ENCODE data around the gene HYAL2. TPM values are rescaled to one million over a fixed set of nuclear protein-coding genes. Genes with fewer than 3 reads are reported as not detected.

HYAL2 gene
- total and polyA plus RNA-seq, 2 experiments from 2014 or later: 35.8 to 48.0 TPM

GRCh38 chr3:50355829-50356552, 33.4 kb upstream of the HYAL2 start:
- H3K9me3 ChIP-seq (ENCODE audit: low read depth): no peaks in the 10 kb centered on the region
- peaks cover 7% of the 10 kb centered on the region; the same call in 1 of the 2 replicates for H3K36me3 ChIP-seq (ENCODE audit: low read depth)
- 68 to 74% methylated on average over 5 of the region's 5 CpGs for WGBS, 2 experiments (ENCODE audit: low coverage in 1 of 2, low lambda C conversion rate in 2 of 2, missing lambda C conversion rate in 2 of 2)
- H3K79me2 ChIP-seq (ENCODE audit: insufficient read depth): peaks cover 82% of the 10 kb centered on the region
- peaks cover 35% of the 10 kb centered on the region for H3K4me1 ChIP-seq (ENCODE audit: insufficient read depth)
- in situ Hi-C loops (cut with MboI): no loop called here
- no peak overlapping the region for H3K27ac ChIP-seq
- H3F3A ChIP-seq (ENCODE audit: insufficient read depth): peaks cover 14% of the 10 kb centered on the region; the same call in 1 of the 2 replicates
- DNase-seq: peak; percentile 13
- H4K20me1 ChIP-seq (ENCODE audit: insufficient read depth): peaks cover 10% of the 10 kb centered on the region; the same call in 1 of the 2 replicates
- no peaks in the 10 kb centered on the region for H3K27me3 ChIP-seq (replicated peaks; ENCODE audit: insufficient read depth)
- H3K4me2 ChIP-seq (ENCODE audit: unreplicated experiment): peak overlapping the region; percentile 98
- H3K9me2 ChIP-seq (ENCODE audit: insufficient read depth): no peaks in the 10 kb centered on the region
- peak overlapping the region; percentile 75 for H3K4me3 ChIP-seq
- no peak for TF ChIP-seq EZH2phosphoT487 (IDR thresholded peaks at IDR 0.05; ENCODE audit: insufficient read depth, low read depth)
- TF ChIP-seq EZH2 (IDR thresholded peaks at IDR 0.05; ENCODE audit: insufficient read depth, poor library complexity, severe bottlenecking): no peak
- H2AFZ ChIP-seq: no peak overlapping the region
- peak overlapping the region; percentile 89; the same call in 1 of the 2 replicates for H3K9ac ChIP-seq

GRCh38 chr3:50354850-50355249, 32.3 kb upstream of the HYAL2 start:
- peaks cover 88% of the 10 kb centered on the region for H3K79me2 ChIP-seq (ENCODE audit: insufficient read depth)
- peaks cover 10% of the 10 kb centered on the region; the same call in 1 of the 2 replicates for H4K20me1 ChIP-seq (ENCODE audit: insufficient read depth)

GRCh38 chr3:50354186-50354764, 31.7 kb upstream of the HYAL2 start:
- TF ChIP-seq EZH2phosphoT487 (IDR thresholded peaks at IDR 0.05; ENCODE audit: insufficient read depth, low read depth) (no peak), EZH2 (IDR thresholded peaks at IDR 0.05; ENCODE audit: insufficient read depth, poor library complexity, severe bottlenecking) (no peak)
- Histone ChIP-seq H3K36me3 (ENCODE audit: low read depth) (peaks cover 7% of the 10 kb centered on the region; the same call in 1 of the 2 replicates), H3K9ac (no peak overlapping the region), H3K4me1 (ENCODE audit: insufficient read depth) (peaks cover 42% of the 10 kb centered on the region), H3K4me2 (ENCODE audit: unreplicated experiment) (no peak overlapping the region), H3K9me2 (ENCODE audit: insufficient read depth) (no peaks in the 10 kb centered on the region), H3K4me3 (no peak overlapping the region), H3F3A (ENCODE audit: insufficient read depth) (peaks cover 14% of the 10 kb centered on the region; the same call in 1 of the 2 replicates), H3K9me3 (ENCODE audit: low read depth) (no peaks in the 10 kb centered on the region), H3K27me3 (replicated peaks; ENCODE audit: insufficient read depth) (no peaks in the 10 kb centered on the region), H4K20me1 (ENCODE audit: insufficient read depth) (peaks cover 10% of the 10 kb centered on the region; the same call in 1 of the 2 replicates), H3K27ac (no peak overlapping the region), H3K79me2 (ENCODE audit: insufficient read depth) (peaks cover 93% of the 10 kb centered on the region), H2AFZ (no peak overlapping the region)
- in situ Hi-C loops (cut with MboI): no loop called here
- 69 to 71% methylated on average over 5 of the region's 5 CpGs for WGBS, 2 experiments (ENCODE audit: low coverage in 1 of 2, low lambda C conversion rate in 2 of 2, missing lambda C conversion rate in 2 of 2)
- DNase-seq: no peak

More at GRCh38 chr3:50354850-50355249, 32.3 kb upstream of the HYAL2 start:
- no peak for DNase-seq
- Histone ChIP-seq H3K27ac (no peak overlapping the region), H3K9me3 (ENCODE audit: low read depth) (no peaks in the 10 kb centered on the region), H3K36me3 (ENCODE audit: low read depth) (peaks cover 7% of the 10 kb centered on the region; the same call in 1 of the 2 replicates), H3K9ac (no peak overlapping the region), H3K27me3 (replicated peaks; ENCODE audit: insufficient read depth) (no peaks in the 10 kb centered on the region), H3K4me3 (no peak overlapping the region), H3K4me2 (ENCODE audit: unreplicated experiment) (no peak overlapping the region), H3K9me2 (ENCODE audit: insufficient read depth) (no peaks in the 10 kb centered on the region), H3K4me1 (ENCODE audit: insufficient read depth) (peaks cover 38% of the 10 kb centered on the region), H2AFZ (no peak overlapping the region), H3F3A (ENCODE audit: insufficient read depth) (peaks cover 14% of the 10 kb centered on the region; the same call in 1 of the 2 replicates)
- 61 to 64% methylated on average over 7 of the region's 7 CpGs for WGBS, 2 experiments (ENCODE audit: low coverage in 1 of 2, low lambda C conversion rate in 2 of 2, missing lambda C conversion rate in 2 of 2)
- no peak for TF ChIP-seq EZH2phosphoT487 (IDR thresholded peaks at IDR 0.05; ENCODE audit: insufficient read depth, low read depth)
- no peak for TF ChIP-seq EZH2 (IDR thresholded peaks at IDR 0.05; ENCODE audit: insufficient read depth, poor library complexity, severe bottlenecking)
- in situ Hi-C loops (cut with MboI): no loop called here

- in situ Hi-C loops (cut with MboI): no loop called here
- no peak overlapping the region for H3K4me2 ChIP-seq (ENCODE audit: unreplicated experiment)
- no peaks in the 10 kb centered on the region for H3K27me3 ChIP-seq (replicated peaks; ENCODE audit: insufficient read depth)
- H4K20me1 ChIP-seq (ENCODE audit: insufficient read depth): peaks cover 10% of the 10 kb centered on the region; the same call in 1 of the 2 replicates
- H3K9ac ChIP-seq: peak overlapping the region; percentile 22; the same call in 1 of the 2 replicates
- H3F3A ChIP-seq (ENCODE audit: insufficient read depth): peaks cover 14% of the 10 kb centered on the region; the same call in 1 of the 2 replicates
- H3K4me1 ChIP-seq (ENCODE audit: insufficient read depth): peaks cover 42% of the 10 kb centered on the region
- WGBS, 2 experiments (ENCODE audit: low coverage in 1 of 2, low lambda C conversion rate in 2 of 2, missing lambda C conversion rate in 2 of 2): 70 to 71% methylated on average over 12 of the region's 12 CpGs
- peaks cover 89% of the 10 kb centered on the region for H3K79me2 ChIP-seq (ENCODE audit: insufficient read depth)
- peak overlapping the region; percentile 41 for H3K27ac ChIP-seq
- peaks cover 7% of the 10 kb centered on the region; the same call in 1 of the 2 replicates for H3K36me3 ChIP-seq (ENCODE audit: low read depth)
- no peak overlapping the region for H3K4me3 ChIP-seq
- no peak for DNase-seq
- TF ChIP-seq EZH2 (IDR thresholded peaks at IDR 0.05; ENCODE audit: insufficient read depth, poor library complexity, severe bottlenecking): no peak
- TF ChIP-seq EZH2phosphoT487 (IDR thresholded peaks at IDR 0.05; ENCODE audit: insufficient read depth, low read depth): no peak
- H2AFZ ChIP-seq: no peak overlapping the region
- H3K9me3 ChIP-seq (ENCODE audit: low read depth): no peaks in the 10 kb centered on the region
- no peaks in the 10 kb centered on the region for H3K9me2 ChIP-seq (ENCODE audit: insufficient read depth)
These were observed 30.9 kb upstream of the HYAL2 start for GRCh38 chr3:50353245-50354004.

Data from GM23248 (cell line).